ENCODE measurements around the gene PRRG1. TPM values are rescaled to one million over a fixed set of nuclear protein-coding genes. Genes with fewer than 3 reads are reported as not detected.
"Not testable (repeated sequence)": the region's sequence is repeated elsewhere in the genome, so short reads cannot be mapped to it uniquely, and the experiment has no call there.

PRRG1 gene
- total RNA-seq, 1 experiment from 2014 or later = 8.0 TPM

DNA sequence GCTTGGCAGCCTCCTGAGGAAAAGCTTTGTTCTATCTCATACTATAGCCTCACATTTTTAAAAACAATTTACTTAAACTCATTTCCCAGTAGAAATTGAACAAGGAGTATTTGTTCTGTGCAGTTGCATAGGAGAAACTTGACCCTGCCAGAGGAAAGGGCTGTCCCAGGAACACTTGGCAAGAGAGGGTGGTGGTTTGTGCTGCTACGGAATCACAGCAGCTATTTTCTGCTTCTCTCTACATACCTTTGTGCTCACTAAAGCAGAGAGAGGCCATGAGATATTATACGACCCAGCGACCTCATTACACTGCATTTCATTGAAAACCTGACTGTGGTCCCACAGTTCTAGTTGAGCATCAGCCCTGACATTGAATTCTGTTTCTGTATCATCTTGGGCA, 139.2 kb downstream of the PRRG1 start:
- DNase-seq = no peak
- Histone ChIP-seq H3K27me3 (no peaks in the 10 kb centered on the region), H3K9me3 (no peaks in the 10 kb centered on the region)

DNA sequence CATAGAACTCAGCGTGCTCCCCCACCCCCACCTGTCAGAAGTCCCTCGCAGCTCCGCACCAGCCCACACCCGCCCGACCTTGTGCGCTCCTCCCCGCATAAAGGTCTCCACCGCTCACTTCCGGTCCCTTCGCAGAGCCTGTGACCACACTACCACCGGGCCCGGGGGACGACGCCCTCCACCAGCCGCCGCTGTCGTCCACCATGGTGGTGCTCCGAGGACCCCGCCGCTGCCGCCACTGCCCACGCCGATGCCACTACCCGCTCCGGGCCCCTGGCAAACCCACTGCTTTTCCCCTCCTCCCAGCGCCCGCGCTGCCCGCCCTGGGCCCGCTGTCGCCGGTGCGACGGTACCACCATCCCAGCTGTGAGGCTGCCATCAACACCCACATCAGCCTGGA, 142.5 kb downstream of the PRRG1 start:
- DNase-seq = no peak
- no peaks in the 10 kb centered on the region for H3K9me3 ChIP-seq
- no peaks in the 10 kb centered on the region for H3K36me3 ChIP-seq
- H3K4me3 ChIP-seq = no peak overlapping the region
- no peaks in the 10 kb centered on the region for H3K27me3 ChIP-seq

More for the DNA sequence above, 139.2 kb downstream of the PRRG1 start:
- no peak overlapping the region for H3K4me3 ChIP-seq
- no peaks in the 10 kb centered on the region for H3K36me3 ChIP-seq

DNA sequence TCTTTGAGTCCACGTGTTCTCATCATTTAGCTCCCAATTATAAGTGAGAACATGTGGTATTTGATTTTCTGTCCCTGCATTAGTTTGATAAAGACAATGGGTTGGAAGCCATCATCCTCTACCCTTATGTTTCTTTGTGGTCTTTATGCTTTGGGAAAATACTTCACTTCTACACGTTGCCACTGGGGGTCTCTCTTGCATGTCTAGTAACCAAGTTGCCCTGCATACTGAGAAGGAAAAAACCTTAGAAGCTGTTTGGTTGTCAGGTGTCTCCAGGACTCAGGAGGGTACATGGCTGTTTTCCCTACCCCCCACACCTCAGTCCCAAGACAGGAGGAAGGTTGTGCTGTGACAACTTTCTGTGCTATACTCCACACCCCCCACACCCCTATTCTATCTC, 146.6 kb downstream of the PRRG1 start:
- H3K36me3 ChIP-seq, H3K4me3 ChIP-seq, H3K9me3 ChIP-seq, DNase-seq, H3K27me3 ChIP-seq: not testable (repeated sequence)

DNA sequence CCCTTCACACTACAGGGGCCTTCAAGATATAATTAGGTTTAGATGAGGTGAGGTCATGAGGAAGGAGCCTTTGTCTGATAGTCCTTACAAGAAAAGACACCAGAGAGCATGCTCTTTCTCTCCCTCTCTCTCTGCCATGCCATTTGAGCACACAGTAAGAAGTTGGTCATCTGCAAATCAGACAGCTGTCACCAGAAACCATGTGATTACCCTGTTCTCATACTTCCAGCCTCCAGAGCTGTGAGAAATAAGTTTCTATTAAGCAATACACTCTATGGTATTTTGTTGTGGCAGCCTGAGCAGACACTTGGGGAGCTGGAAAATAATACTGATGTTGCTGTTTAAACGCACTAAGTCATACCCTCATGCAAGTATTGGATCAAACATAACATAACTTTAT, 148.0 kb downstream of the PRRG1 start:
- DNase-seq, H3K9me3 ChIP-seq, H3K36me3 ChIP-seq, H3K27me3 ChIP-seq, H3K4me3 ChIP-seq: not testable (repeated sequence)

DNA sequence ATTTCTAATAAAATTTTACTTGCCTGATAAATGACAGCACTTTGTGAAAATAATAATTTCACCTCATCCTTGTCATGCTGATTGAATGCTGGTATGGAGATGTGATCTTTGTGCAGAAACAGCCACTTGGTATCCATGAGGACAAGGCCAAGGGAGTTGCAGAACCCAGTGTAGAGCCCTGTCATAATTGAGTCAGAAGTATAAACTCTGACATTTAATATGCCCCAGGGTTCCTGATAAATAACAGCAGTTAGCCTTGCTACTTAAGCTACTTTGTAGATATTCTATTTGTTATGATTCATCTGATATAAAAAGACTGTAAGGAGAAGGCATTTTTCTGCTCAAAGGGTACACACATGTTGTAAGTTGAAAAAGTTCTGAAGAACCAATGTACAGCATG, 149.2 kb downstream of the PRRG1 start:
- H3K4me3 ChIP-seq, H3K27me3 ChIP-seq: not testable (repeated sequence)

DNA sequence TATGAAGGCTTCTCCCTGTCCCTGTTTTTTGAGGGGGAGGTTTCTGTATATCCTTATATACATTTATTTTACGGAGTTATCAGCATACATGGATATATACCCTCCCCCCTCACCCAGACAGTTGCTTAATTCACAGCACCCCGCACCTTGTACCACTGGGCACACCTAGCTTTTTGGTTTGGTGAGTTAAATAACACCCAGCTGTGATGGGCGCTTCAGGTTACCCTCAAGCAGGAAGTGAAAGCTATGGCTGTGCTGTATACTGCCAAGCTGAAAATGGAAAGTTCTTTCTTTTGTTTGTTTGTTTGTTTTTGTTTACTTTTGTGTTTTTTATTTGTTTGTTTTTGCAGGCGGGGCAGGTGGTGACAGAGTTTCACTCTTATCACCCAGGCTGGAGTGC, 150.5 kb downstream of the PRRG1 start:
- not testable (repeated sequence) for H3K9me3 ChIP-seq, H3K4me3 ChIP-seq, DNase-seq, H3K27me3 ChIP-seq, H3K36me3 ChIP-seq

More for the DNA sequence above, 149.2 kb downstream of the PRRG1 start:
- not testable (repeated sequence) for H3K9me3 ChIP-seq, DNase-seq, H3K36me3 ChIP-seq

DNA sequence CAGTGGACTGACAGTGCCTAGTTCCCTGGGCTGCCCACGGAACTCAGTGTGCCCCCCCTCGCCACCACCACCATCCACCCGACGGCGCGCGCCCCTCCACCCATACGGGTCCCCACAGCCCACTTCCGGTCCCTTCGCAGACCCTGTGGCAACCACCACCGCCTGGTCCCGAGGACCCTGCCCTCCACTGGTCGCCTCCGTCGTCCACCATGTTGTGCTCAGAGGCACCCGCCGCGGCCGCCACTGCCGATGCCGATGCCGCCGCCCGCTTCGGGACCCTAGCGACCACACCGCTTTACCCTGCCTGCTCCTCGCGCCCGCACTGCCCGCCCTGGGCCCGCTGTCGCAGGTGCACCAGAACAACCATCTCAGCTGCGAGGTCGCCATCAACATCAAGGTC, 155.8 kb downstream of the PRRG1 start:
- DNase-seq = no peak
- Histone ChIP-seq H3K36me3 (no peaks in the 10 kb centered on the region), H3K9me3 (no peaks in the 10 kb centered on the region), H3K4me3 (no peak overlapping the region), H3K27me3 (no peaks in the 10 kb centered on the region)

Other genes starting within 250 kb of the PRRG1 start
- gene LANCL3, start 222.3 kb downstream of the PRRG1 start, total RNA-seq (2014; rRNA removed; shearing (Covaris generic); ENCODE audit: low replicate concordance) = 0.36 and 0.62 TPM in 2 replicates

Data from MG63 (cell line).